Activated CD4-positive, CD25-positive, alpha-beta regulatory T cell treated with anti-CD3 and anti-CD28 coated beads, Interleukin-2, amount 50 U/mL, for 24 hours (primary cell): Measurements from ENCODE around the gene KSR1.

Source experiments
- ATAC-seq, 2 donors: fragments of 150-1000 bp; cut with Tn5 transposase; one replicate each; pipeline ENCODE4 v1.10.0; 2021; ENCODE audit warnings: mild to moderate bottlenecking in 1 of 2, moderate library complexity in 1 of 2

KSR1 gene

DNA sequence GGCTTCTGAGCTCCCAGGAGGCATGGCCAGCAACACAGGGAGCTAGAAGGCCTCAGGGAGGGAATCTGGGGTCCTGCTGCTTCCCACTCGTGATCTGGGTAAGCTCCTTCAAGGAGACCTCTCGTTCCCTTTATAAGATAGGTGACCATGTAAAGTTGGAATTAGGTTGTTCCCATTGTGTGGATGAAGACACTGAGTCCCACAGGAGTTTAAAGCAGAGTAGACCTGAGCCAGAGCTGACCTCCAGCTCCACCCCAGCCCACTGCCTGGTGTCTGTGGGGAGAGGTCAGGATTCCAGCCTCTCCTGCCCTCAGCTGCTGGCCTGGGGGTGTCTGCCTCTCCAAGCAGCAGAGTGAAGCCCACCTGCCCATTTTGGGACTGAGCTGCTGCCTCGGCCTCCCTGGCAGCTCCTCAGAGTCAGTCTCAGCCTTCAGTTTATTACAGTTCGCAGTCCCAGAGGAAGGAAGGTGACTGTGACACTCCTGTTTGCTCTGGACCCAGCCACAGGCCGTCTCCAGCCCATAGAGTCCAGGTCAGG is 141.6 kb downstream of the KSR1 start:
- no peak for ATAC-seq

DNA sequence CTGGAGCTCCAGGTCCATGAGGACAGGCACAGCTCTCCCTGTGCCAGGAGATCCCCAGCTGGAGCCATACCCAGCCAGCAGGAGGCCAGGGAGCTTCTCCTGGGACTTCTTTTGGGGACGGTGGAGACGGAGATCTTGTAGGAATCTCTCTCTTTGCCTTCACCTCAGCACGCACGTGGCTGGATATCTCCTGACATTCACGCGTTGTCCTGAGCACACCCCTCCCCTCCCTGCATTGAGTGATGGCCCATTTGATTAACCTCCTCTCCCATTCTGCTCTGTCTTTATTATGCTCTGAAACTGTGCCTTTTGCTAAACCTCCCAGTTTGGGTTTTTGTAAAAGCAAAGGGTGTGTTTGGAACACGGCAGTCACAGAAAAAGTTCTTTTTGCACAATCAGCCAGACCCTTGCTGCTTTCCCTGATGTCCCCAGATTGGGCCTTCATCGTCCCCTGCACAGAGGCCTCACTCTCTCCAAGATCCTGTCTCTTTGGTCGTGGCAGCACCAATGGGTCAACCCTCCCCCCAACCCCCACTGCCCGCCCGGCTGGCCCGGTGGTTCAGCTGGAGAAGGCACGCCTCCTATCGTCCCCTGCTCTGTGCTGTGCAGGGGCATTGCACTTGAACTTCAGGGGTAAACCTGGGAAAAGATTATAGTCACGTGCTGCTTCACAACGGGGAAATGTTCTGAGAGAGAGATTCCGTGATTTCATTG is 142.2 kb downstream of the KSR1 start:
- ATAC-seq = no peak

DNA sequence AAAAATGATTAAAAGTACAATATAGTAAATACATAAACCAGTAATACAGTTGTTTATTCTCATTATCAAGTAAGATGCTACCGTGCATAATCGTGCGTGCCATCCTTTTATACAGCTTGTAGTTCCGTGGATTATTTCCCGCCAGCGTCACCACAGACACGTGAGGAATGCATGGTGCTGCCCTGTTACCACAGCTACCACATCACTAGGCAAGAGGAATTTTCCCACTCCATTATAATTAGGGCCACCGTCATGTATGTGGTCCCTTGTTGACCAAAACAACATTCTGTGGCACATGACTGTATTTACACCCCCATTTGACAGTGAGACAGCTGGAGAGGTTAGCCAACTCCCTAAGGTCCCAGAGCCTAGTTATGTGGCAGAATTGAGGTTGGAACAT is 144.2 kb downstream of the KSR1 start:
- no peak for ATAC-seq

DNA sequence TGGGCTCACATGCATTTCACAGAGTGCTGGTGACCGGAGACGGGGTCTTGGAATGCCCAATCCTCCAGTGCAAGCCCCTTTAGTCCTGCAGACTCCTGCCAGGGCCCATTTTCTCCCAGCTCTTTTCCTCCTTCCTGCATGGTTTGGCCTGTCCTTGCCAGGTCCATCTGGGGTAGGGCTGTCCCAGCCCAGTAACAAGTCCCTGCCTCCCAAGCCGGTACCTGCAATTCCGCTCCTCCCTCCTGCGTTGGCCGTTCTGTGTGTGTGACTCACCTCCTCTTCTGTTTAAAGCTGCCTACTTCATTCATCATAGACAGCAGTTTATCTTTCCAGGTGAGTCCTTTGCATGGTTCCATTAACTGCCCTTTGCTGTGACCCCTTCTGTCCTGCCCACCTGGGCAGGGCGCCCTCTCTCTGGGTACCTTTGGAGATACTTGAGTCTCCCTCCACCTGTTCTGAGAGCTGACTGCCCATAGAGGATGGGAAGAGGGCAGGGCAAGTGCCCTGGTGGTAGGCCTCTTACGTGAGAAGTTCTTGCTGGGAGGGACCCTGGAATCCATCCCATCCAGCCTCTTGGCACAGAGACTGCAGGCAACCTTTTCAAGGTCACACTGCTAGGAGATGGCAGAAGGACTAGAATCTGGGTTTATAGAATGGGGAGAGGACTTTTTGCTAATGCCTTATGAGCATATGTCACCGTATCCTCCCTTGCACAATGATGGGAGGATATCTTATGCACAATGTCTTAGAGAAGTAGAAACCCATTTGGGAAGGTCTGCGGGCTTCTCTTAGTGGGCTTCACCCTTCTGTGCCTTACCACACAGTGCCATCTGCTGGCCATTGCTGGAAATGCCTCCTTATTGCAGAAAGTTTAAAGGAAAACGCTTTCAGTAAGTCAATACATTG is 145.1 kb downstream of the KSR1 start:
- peak in 1 of 2 donors; percentile 37 for ATAC-seq

DNA sequence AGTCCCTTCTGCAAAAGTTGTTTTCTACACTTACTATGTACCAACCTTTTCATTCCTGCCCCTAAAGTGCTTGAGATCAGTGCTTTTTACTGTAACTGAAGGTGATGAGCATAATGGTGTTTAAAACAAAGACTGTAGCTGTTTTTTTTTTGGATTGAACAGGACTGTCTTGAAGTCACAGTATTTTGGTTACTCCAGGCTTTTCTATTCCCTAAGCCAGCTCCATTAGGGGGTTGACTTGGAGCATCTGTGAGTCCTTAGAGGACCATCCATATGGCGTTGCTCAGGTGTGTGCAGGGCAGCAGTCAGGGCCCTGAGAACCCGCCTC is 145.7 kb downstream of the KSR1 start:
- ATAC-seq = no peak

DNA sequence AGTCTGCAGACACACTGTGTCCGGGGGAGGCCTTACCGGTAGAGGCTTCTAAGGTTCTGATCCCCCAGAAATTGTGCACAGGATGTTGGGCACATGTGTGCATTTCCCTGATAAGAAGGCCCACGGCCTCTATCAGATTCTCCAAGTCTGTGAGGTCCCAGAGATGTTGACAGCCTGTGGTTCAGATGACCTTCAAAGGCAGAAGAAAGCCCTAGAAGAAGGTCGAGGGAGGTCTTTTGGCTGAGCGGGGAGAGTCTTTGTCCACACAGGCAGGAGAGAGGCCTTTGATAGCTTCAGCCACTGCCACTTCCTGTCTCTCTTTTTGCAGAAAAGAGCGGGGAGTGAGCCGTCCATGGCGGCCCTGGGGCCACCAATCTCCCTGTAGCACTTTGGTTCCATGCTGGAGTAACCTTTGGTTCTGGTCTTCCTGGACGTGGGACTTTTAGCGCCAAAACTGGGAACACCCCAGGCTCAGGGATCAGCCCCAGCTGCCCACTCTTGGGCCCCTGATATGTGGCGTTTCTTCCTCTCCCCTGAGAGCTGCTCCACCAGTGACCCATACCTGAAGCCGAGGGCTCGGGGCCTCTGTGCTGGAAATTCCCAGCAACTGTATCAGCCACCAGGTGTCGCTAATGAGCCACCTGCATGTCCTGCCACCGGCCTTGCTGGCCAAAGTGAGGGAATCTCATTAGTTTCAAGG is 146.6 kb downstream of the KSR1 start:
- ATAC-seq = peak; percentile 54 to 56

DNA sequence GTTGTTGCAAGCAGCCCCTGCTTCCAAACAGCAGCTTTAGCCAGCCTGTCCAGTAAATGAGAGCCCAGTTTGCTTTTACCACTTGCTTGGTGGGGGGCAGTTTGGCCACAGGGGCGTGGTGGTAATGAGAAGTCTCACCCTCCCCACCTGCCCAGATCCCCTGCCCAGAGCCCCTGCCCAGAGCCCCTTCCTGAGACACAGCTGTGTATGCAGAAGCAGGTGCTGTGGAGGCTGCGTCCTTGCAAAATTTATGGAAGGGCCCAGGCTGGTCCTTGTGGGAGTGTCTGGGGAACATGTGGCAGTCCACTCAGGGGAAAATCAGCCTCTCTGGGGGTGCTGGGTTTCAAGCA is 147.1 kb downstream of the KSR1 start:
- ATAC-seq = no peak

DNA sequence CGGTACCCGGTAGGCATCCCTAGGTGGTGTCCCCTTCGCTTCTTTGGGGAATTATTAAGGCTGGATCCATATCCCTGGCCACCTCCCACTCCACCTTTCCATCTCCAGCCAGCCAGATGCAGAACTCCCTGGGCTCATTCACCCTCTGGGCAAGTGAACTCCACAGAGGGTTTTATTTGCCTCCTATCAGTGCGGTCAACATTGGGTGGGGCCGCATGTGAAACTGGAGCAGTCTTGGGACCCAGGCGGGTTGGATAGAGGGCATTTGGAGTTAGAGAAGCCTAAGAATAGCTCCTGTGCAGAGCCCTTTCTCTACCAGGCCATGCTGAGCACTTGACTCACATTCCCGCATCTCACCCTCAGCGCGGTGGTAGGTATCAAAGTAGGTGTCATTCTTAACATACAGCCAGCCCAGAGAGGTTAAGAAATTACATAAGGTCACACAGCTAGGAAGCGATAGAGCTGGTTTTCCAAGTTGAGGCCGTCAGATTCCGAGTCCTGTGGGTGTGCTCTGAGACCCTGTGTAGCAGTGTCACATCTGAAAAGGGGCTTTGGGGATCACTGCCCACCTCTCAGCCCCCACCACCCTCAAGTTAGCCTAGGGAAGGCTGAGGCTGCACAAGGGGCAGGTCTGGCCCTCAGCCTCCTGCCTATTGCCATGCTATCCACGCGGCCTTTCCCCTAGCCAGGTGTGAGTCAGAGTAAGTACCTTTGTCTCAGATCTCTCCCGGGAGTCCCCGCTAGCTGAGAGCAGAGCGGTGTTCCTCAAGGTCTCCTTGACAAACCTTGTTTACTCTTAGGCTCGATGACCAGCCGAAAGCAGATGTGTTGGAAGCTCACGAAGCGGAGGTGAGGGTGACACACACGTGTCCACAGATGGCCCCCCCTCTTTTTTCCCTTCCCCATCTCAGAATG is 147.9 kb downstream of the KSR1 start:
- ATAC-seq = no peak

DNA sequence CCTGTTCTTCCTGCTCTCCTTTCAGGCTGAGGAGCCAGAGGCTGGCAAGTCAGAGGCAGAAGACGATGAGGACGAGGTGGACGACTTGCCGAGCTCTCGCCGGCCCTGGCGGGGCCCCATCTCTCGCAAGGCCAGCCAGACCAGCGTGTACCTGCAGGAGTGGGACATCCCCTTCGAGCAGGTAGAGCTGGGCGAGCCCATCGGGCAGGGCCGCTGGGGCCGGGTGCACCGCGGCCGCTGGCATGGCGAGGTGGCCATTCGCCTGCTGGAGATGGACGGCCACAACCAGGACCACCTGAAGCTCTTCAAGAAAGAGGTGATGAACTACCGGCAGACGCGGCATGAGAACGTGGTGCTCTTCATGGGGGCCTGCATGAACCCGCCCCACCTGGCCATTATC is 149.2 kb downstream of the KSR1 start:
- no peak for ATAC-seq

DNA sequence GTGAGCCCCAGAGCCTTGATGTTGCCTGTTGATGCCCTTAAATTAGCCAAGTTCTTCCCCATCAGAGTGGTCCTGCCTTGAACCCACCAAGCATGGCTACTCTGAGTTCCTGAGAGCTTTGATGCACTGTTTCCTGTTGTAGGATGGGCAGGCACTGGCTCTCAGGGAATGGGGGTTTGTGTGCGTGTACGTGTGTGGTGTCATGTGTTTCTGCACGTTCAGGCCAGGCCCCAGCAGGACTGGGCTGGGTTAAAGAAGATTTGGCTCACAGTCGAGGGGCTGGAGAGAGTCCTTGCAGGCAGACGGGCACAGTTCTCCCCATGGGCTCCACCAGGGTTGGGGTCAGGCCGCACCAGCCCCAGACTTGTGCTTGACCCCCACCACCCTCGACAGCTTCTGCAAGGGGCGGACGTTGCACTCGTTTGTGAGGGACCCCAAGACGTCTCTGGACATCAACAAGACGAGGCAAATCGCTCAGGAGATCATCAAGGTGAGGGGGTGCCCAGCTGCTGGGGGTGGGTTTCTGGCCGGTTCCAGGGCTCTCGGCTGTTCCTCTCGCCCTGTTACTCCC is 151.4 kb downstream of the KSR1 start:
- no peak for ATAC-seq

DNA sequence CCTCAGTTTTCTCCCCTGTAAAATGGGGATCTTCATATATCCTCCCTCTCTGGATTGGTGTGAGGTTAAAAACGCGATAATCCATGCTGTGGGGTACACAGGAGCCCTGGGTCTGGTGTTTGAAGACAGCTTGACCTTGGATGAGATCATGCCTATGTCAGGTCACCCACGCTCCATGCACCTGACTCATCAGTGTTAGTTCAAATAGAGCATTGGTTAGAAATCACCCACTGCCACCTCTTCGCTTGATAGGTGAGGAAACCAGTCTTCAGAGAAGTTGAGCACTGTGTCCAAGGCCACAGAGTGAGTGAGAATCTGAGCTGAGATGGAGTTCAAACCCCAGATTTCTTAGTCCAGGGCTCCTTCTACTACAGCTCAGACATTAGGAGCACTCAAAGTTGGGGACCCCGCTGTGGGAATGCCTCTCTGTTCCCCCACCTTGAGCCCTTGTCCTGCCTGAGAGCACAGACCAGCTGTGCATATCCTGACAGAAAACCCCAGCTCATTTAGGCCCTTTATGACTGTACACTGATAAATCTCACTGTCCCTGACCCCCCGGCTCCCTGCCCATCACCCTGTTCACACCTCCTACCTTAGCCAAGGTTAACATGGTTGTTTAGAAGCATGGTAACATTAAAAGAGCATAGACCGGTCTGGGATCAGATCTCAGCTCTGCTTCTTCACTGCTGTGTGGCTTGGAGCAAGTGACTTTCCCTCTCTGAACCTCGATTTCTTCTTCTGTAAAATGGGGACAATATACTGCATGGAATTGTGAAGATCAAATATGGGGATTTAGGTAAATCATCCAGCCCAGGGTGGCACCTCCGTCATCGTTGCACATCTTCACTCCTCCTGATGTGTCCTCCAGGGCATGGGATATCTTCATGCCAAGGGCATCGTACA is 152.3 kb downstream of the KSR1 start:
- ATAC-seq = peak; percentile 33 to 55

DNA sequence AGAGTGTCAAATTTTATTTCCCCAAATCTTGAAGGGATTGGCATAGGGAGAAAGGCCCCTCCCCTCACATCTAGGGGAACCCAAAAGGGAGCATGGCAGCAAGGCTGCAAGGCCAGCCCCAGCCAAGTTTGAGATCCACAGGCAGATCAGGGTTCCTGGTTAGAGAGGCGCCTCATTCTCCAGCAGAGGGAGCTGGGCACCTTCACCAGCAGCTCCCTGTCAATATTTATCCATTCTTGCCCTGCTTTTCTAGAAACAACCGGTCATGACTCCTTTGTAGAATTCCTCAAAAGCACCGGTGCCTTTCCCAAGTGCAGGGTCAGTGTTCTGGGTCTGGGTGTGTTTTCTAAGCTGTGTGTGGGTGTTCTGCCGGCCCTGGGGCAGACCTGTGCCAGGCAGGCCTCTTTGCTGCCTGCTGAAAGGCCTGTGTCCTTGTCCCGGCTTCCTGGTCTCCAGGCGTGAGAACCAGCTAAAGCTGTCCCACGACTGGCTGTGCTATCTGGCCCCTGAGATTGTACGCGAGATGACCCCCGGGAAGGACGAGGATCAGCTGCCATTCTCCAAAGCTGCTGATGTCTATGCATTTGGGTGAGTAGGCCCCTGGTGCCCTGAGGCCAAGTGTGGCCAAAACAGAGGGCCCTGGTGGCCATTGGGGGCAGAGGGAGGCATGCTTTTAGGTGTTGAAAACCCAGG is 153.5 kb downstream of the KSR1 start:
- ATAC-seq = no peak

DNA sequence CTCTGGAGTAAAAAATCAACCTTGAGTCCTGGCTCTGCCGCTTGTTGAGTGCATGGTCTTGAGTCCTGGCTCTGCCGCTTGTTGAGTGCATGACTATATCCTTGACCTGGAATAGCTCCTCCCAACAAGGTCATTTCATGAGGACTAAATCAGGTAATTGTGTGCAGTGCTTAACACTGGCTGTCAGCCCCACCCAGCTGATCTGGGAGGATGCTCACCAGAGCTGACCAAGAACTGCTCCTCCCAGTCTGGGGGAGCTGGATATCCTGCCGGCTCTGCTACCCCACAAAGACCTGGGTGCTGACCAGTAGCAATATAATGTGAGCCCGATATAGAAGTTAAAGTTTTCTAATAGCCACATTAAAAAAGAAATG is 154.0 kb downstream of the KSR1 start:
- ATAC-seq = no peak

DNA sequence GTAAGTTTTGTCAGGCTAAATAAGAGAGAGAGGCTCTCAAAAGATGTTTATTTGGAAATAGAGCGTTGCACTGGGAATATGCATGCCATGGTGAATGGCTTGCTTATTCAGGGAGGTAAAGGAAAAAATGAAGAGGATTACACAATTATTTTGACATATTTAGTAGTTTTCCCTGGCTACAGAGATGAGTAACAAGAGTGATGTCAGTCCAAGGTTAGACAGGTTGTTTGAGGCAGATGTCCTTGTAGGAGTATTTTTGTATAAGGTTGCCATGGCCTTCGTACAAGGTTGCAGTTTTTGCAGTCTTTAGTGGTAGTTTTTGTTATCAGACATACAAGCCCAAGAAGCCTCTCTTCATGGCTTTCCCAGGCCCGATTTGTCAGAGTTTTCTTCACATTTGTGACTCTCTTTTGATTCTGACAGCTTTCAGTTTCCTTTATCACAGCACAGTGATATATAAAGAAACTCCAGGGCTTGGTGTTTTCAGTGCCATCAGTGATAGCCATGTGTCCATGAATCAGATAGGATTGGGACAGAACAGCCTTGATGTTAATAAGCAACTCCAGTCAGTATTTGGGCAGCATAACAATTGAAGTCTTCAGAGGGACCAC is 156.0 kb downstream of the KSR1 start:
- ATAC-seq = peak; percentile 32 to 65

DNA sequence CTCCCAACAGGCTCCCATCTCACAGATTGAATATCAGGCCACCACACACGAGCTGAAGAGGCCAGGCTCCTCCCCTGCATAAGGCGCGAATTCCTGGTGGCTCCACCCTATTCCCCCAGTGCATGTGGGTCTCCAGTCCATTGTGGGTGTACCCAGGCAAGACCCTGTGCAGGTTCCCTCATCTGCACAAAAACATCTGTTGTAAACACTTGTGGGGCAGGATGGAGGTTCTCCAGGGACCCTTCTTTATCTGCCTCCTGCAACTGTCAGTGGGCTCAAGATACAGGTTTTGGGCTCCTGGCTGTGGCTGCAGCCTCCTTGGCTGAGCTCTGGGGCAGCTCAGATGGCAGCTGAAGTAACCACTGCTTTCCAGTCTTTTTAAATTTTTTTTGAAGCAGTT is 157.2 kb downstream of the KSR1 start:
- ATAC-seq = no peak

DNA sequence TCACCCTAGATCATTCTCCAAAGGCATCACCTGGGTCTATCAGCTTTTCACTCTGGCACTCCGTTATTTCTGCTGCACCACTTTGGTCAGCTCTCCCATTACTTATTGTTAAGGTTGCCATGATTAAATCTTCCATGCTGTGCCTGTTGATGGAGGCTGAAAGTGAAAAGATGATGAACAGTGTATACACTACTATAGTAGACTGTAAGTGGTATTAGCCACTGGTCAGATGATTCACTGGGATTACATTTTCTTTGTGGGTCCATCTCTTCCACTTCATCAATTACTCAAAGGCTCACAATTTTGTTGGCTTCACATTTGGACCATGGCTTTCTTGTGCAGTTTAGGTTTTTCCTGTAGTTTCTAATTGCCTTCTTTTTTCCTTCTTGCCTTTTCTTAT is 158.9 kb downstream of the KSR1 start:
- no peak for ATAC-seq

DNA sequence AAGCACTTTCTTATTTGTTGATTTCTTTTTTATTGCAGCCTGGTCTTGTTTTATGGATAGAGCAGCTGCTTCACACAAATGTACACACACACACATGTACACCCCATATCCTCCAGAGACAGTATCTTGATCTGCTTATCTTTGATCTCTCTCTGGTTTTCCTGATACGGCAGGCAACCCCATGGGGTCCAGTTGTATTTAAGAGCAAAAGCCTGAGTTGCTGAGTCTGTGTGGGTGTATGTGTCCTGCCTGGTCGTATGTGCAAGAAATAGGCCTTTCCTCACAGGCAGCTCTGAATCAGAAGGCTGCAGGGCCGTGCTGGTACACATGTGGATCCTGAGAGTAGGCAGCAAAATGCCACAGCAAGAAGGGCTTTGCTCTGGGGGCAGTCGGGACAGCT is 160.2 kb downstream of the KSR1 start:
- peak in 1 of 2 donors; percentile 24 for ATAC-seq

DNA sequence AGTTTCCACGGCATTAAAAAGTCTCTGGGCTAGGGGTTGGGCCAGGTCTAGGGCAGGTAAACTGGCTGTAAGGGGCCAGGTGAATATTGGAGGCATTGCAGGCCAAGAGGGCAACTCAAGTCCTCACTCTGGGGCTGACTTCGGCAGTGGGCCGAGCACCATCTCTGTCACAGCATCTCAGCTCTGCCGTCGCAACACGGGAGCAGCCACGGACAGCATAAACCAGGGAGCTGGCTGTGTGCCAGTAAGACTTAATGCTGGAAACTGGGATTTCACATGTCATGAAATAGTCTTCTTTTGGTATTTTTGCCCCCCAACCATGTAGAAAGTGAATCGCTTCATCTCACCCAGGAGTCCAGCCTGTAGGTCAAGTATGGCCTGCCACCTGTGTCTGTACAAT is 162.2 kb downstream of the KSR1 start:
- no peak for ATAC-seq

DNA sequence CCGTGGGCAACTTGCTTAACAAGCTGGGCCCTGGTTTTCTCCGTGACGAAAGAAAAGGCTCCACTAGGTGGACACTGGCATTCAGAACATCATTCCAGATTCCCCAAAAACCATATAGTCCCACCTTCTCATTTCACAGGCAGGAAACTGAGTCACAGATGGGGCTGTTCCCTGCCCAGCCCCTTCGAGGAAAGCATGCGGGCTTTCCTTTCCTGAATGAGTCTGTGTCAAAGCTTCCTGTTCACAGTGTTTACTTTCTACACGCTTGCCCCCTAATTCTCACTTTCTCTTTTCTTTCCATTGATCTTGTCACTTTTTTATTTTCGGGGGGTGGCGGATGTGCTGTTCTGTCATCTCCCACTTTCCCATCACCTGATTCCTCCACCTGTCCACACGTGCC is 164.5 kb downstream of the KSR1 start:
- ATAC-seq = no peak

DNA sequence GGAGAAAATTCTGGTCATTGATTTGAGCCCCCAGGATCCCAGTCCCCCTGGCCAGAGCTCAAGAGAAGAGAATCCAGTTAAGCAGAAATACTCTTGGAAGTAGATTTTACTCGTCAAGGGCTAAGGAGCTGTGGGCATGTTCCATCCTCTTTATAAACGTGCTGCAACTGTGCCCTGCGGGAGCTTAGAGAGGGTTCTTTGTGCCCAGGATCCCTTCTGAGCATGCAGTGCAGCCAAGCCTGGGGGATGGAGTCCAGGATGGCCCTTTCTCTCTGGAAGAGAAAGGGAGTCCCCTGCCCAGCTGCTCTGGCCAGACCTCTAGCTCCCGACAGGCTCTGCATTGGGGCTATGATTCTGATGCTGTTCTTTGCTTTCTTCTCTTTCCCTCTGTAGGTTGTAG is 165.3 kb downstream of the KSR1 start:
- no peak for ATAC-seq
